KMS-11 (cell line): ENCODE measurements around the gene TMEM98.
"Not testable (repeated sequence)": the region's sequence is repeated elsewhere in the genome, so short reads cannot be mapped to it uniquely, and the experiment has no call there.

ENCODE experiments used
- H2AFZ ChIP-seq: fragments of 200-600 bp; sonication (generic); 2 replicates; pipeline ENCODE4 v1.6.1; 2016; ENCODE audit warnings: antibody characterized with exemption, mixed run types, low read depth
- H3K27ac ChIP-seq: fragments of 200-600 bp; sonication (generic); 2 replicates; pipeline ENCODE4 v1.6.1; 2016; ENCODE audit warnings: mild to moderate bottlenecking, mixed run types
- H3K27me3 ChIP-seq: fragments of 200-600 bp; sonication (generic); 2 replicates; pipeline ENCODE4 v1.6.1; 2017; ENCODE audit warnings: mild to moderate bottlenecking, low read depth, mixed run types, moderate library complexity; ENCODE audit not compliant: insufficient read depth
- H3K36me3 ChIP-seq: fragments of 200-600 bp; sonication (generic); 2 replicates; pipeline ENCODE4 v1.6.1; 2017; ENCODE audit warnings: mild to moderate bottlenecking, mixed run types; ENCODE audit not compliant: insufficient read depth
- H3K4me1 ChIP-seq: fragments of 200-600 bp; sonication (generic); 2 replicates; pipeline ENCODE4 v1.6.1; 2016; ENCODE audit warnings: mild to moderate bottlenecking, low read depth, mixed run types; ENCODE audit not compliant: poor library complexity, severe bottlenecking
- H3K4me2 ChIP-seq: fragments of 200-600 bp; sonication (generic); 2 replicates; pipeline ENCODE4 v1.7.0; 2016; ENCODE audit warnings: mild to moderate bottlenecking, mixed run types
- H3K4me3 ChIP-seq: fragments of 200-600 bp; sonication (generic); IDR thresholded peaks from 2 replicates; pipeline ENCODE4 v1.6.1; 2017; ENCODE audit warnings: low read depth, low read length, mixed read lengths; ENCODE audit not compliant: insufficient read depth
- H3K79me2 ChIP-seq: fragments of 200-600 bp; sonication (generic); 2 replicates; pipeline ENCODE4 v1.6.1; 2016; ENCODE audit warnings: low read depth, mixed run types; ENCODE audit not compliant: insufficient read depth
- H3K9ac ChIP-seq: fragments of 200-600 bp; sonication (generic); 2 replicates; pipeline ENCODE4 v1.6.1; 2016; ENCODE audit warnings: mild to moderate bottlenecking, mixed run types
- H4K20me1 ChIP-seq: fragments of 200-600 bp; sonication (generic); 2 replicates; pipeline ENCODE4 v1.6.1; 2016; ENCODE audit warnings: mild to moderate bottlenecking, mixed run types; ENCODE audit not compliant: insufficient read depth
- TF ChIP-seq, protein P1 (sequence below): fragments of 200-600 bp; sonication (generic); conservative IDR thresholded peaks from 2 replicates; pipeline ENCODE4 v1.6.1; 2017; ENCODE audit warnings: low read depth, mild to moderate bottlenecking, antibody characterized with exemption, low read length, moderate library complexity, mixed read lengths

The TMEM98 gene

DNA sequence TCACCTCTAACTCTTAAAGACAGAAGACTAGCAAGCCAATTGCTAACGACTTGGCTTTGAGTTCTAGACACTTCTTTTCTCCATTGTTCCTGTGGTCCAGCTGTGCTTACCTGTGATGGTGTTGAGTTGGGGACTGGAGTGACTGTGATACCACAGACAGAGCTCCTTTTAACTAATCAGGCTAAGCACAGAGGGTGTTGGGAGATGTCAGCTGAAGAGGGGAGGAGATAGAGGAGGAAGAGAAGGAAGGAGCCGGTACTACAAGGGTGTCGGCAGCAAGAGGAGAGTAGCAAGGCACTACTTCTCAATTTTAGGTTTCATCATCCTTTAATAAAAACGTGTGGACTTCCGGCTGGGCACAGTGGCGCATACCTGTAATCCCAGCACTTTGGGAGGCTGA lies 45.9 kb upstream of the TMEM98 start:
- Histone ChIP-seq H4K20me1 (no peaks in the 10 kb centered on the region), H3K4me2 (no peak overlapping the region), H3K4me1 (peaks cover 8% of the 10 kb centered on the region), H3K27ac (no peak overlapping the region), H3K9ac (no peak overlapping the region), H3K27me3 (no peaks in the 10 kb centered on the region), H3K79me2 (no peaks in the 10 kb centered on the region), H2AFZ (no peak overlapping the region; the same call in 1 of the 2 replicates), H3K4me3 (no peak overlapping the region), H3K36me3 (no peaks in the 10 kb centered on the region)
- TF ChIP-seq, protein P1, sequence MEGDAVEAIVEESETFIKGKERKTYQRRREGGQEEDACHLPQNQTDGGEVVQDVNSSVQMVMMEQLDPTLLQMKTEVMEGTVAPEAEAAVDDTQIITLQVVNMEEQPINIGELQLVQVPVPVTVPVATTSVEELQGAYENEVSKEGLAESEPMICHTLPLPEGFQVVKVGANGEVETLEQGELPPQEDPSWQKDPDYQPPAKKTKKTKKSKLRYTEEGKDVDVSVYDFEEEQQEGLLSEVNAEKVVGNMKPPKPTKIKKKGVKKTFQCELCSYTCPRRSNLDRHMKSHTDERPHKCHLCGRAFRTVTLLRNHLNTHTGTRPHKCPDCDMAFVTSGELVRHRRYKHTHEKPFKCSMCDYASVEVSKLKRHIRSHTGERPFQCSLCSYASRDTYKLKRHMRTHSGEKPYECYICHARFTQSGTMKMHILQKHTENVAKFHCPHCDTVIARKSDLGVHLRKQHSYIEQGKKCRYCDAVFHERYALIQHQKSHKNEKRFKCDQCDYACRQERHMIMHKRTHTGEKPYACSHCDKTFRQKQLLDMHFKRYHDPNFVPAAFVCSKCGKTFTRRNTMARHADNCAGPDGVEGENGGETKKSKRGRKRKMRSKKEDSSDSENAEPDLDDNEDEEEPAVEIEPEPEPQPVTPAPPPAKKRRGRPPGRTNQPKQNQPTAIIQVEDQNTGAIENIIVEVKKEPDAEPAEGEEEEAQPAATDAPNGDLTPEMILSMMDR = no peak

DNA sequence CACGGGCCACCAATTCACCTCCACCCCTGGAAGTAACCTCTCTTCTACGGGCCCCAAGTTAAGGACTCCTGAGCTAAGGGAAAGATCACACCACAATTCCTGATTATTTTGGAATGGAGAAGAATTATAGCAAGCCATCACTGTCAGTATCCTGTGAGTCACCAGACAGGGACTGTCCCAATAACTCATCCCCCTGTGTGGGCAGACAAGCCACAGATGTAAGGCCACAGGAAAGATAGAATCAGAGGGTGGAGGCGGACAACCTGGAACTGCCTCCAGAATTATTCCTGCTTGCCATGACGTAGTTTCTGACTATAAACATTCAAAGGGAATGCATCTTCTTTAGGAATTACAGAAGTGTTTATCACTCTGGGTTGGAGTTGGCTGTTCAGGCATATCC lies 45.2 kb upstream of the TMEM98 start:
- TF ChIP-seq, protein P1 = no peak
- H3K27me3 ChIP-seq = no peaks in the 10 kb centered on the region
- no peak overlapping the region for H3K9ac ChIP-seq
- peaks cover 4% of the 10 kb centered on the region for H3K4me1 ChIP-seq
- H3K79me2 ChIP-seq = no peaks in the 10 kb centered on the region
- H3K4me3 ChIP-seq = no peak overlapping the region
- H3K27ac ChIP-seq = no peak overlapping the region
- H4K20me1 ChIP-seq = no peaks in the 10 kb centered on the region
- no peaks in the 10 kb centered on the region for H3K36me3 ChIP-seq
- no peak overlapping the region for H3K4me2 ChIP-seq
- no peak overlapping the region for H2AFZ ChIP-seq

DNA sequence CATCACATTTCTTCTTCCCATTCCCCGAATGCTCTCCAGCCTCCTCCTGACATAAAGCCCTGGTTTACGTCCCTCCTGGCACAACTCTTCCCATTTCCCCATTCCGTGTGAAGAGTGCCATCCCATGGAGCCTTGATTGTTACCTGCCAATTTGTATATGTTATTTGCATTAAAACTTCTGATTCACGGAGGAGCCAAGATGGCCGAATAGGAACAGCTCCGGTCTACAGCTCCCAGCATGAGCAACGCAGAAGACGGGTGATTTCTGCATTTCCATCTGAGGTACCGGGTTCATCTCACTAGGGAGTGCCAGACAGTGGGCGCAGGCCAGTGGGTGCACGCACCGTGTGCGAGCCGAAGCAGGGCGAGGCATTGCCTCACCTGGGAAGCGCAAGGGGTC lies 41.0 kb upstream of the TMEM98 start:
- H3K4me3 ChIP-seq, H3K79me2 ChIP-seq, H3K4me2 ChIP-seq, H3K36me3 ChIP-seq, H2AFZ ChIP-seq, H3K9ac ChIP-seq, H3K4me1 ChIP-seq, H3K27me3 ChIP-seq, H3K27ac ChIP-seq, H4K20me1 ChIP-seq: not testable (repeated sequence)

DNA sequence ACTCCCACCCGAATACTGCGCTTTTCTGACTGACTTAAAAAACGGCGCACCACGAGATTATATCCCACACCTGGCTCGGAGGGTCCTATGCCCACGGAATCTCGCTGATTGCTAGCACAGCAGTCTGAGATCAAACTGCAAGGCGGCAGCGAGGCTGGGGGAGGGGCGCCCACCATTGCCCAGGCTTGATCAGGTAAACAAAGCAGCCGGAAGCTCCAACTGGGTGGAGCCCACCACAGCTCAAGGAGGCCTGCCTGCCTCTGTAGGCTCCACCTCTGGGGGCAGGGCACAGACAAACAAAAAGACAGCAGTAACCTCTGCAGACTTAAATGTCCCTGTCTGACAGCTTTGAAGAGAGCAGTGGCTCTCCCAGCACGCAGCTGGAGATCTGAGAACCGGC lies 40.5 kb upstream of the TMEM98 start:
- H3K4me3 ChIP-seq, H4K20me1 ChIP-seq, H3K36me3 ChIP-seq, H3K9ac ChIP-seq, H3K27me3 ChIP-seq, H3K79me2 ChIP-seq, H3K4me2 ChIP-seq, H3K4me1 ChIP-seq, H2AFZ ChIP-seq, H3K27ac ChIP-seq: not testable (repeated sequence)

DNA sequence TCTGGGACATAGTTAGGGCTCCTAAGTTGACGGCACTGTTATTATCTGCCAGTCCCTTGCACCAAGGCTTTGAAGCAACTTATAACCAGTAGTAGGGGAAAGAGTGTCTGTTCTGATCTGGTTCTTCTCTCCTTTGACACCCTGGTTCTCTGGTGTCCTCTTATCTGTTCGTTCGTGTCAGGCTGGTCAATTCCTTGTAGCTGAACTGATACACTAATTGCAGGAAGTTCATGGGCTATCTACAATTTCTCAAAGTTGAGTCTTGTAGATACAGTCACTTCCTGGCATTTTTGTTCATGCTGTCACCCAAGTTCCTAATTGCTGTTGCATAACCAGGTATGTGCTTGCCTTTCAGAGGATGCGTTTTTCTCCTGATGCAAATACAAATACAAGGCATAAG lies 33.7 kb upstream of the TMEM98 start:
- peaks cover 4% of the 10 kb centered on the region for H3K4me1 ChIP-seq
- H3K36me3 ChIP-seq = no peaks in the 10 kb centered on the region
- H3K79me2 ChIP-seq = no peaks in the 10 kb centered on the region
- TF ChIP-seq, protein P1 = no peak
- no peaks in the 10 kb centered on the region for H4K20me1 ChIP-seq
- no peak overlapping the region for H3K9ac ChIP-seq
- H3K4me2 ChIP-seq = no peak overlapping the region
- no peak overlapping the region for H2AFZ ChIP-seq
- H3K4me3 ChIP-seq = no peak overlapping the region
- no peaks in the 10 kb centered on the region for H3K27me3 ChIP-seq
- H3K27ac ChIP-seq = no peak overlapping the region
